ENCODE measurements around the gene EOLA1.

DNA sequence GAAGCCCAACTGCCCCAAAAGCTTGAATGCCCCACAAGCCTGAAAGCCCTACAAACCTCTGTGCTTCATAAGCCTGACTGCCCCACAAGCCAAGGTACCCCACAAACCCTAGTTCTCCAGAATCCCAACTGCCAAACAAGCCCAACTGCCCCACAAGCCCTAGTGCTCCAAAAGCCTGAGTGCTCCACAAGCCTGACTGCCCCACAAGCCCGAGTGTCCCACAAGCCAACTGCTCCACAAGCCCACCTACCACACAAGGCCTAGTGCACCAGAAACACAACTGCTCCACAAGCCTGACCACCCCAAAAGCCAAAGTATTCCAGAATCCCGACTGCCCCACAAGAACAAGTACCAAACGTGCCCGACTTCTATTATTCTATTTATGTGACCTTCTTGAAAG, 22.5 kb downstream of the EOLA1 start:
- TF ChIP-seq CTCF (IDR thresholded peaks at IDR 0.05; ENCODE audit: low read depth, low read length, poor library complexity, severe bottlenecking) (no peak), EZH2phosphoT487 (IDR thresholded peaks at IDR 0.05; ENCODE audit: borderline replicate concordance, low read length) (no peak)
